Psoas muscle (tissue), 8 donors: ENCODE data around the gene ACSL6. TPM values are rescaled to one million over a fixed set of nuclear protein-coding genes. Genes with fewer than 3 reads are reported as not detected.
A peak's percentile ranks its signal among the peaks of the same experiment; 100 is the strongest.

Experiments used
- ATAC-seq, 4 donors: fragments of 200-7000 bp; cut with Tn5 transposase; one replicate each; pipeline ENCODE4 v1.9.1; 2020; ENCODE audit warnings: moderate library complexity in 3 of 4, mild to moderate bottlenecking in 2 of 4
- DNase-seq, 2 donors: peaks; one replicate each; pipeline ENCODE4 v3.0.0-alpha.2; 2020
- H3K27ac ChIP-seq: fragments of 200-600 bp; one replicate; pipeline ENCODE4 v1.8.0; 2022
- H3K27me3 ChIP-seq, 3 donors: fragments of 200-600 bp in 1 of 3; one replicate each; pipeline versions ENCODE4 v1.6.1 to v1.8.0; 2013 to 2022; ENCODE audit warnings: low read length in 2 of 3, mild to moderate bottlenecking in 2 of 3, moderate library complexity in 1 of 3; ENCODE audit not compliant: insufficient read depth in 3 of 3
- H3K36me3 ChIP-seq, 2 donors: fragments of 200-600 bp in 1 of 2; one replicate each; pipeline versions ENCODE4 v1.6.1 to v1.8.0; 2013 to 2022; ENCODE audit warnings: low read depth in 1 of 2, mild to moderate bottlenecking in 1 of 2, moderate library complexity in 1 of 2; ENCODE audit not compliant: insufficient read depth in 1 of 2
- H3K4me1 ChIP-seq: fragments of 200-600 bp; one replicate; pipeline ENCODE4 v1.8.0; 2022
- H3K4me3 ChIP-seq: fragments of 200-600 bp; one replicate; pipeline ENCODE4 v1.8.0; 2022; ENCODE audit warnings: mild to moderate bottlenecking
- H3K9me3 ChIP-seq: fragments of 200-600 bp; one replicate; pipeline ENCODE4 v1.8.0; 2022
- WGBS, 3 donors: extraction: QIAGEN DNeasy Blood & Tissue Kit; methylation state at CpG; one replicate each; pipeline versions ENCODE4 v1.1.6 to v1.1.7; 2013; 5-methylcytosine and 5-hydroxymethylcytosine counted together
- intact Hi-C, 2 donors: fragments of 100-400 bp; cut with DNase I; formaldehyde crosslinking; loops; one replicate each; pipeline versions ENCODE4 v1.11.0 to v1.14.2; 2022
- polyA plus RNA-seq, 3 donors: library from polyadenylated mRNA; stranded (reverse); fragments of 200-250 nt; gene quantifications; one replicate each; pipeline ENCODE4 v1.2.3, GENCODE V29; 2013
- total RNA-seq, 4 donors: library from RNA; stranded (reverse); fragmentation: NEBNext Ultra II Directional in 2 of 4; extraction: Animal tissue kit (Norgen Biotek cat#: 25700) in 2 of 4; gene quantifications; one replicate each; pipeline versions ENCODE4 v1.2.1 to v1.2.4, GENCODE V29; 2021 to 2023
- TF ChIP-seq, protein P1 (sequence below): fragments of 200-600 bp; IDR thresholded peaks from one replicate; pipeline ENCODE4 v1.8.0; 2022; ENCODE audit warnings: antibody characterized with exemption
- donor health status: healthy with polysubstance abuse.
- donor health status: DM: no; HTN: no; CAD: no; lungs with moderate emphysema.
- donor health status: Bipolar disorder and iron deficiency.
- donor health status: healthy.
- donor health status: DM: yes; HTN: yes; CAD: no.
- donor health status: DM: no; HTN: no; CAD: no.
- donor health status: DM: no; HTN: no; CAD: no.
- donor health status: DM: yes; HTN: yes; CAD: no.

ACSL6 gene
- total and polyA plus RNA-seq, 7 donors = 0.12 to 2.2 (median 0.52) TPM

GRCh38 chr5:132049093-132049492 lies 37.6 kb upstream of the ACSL6 start:
- TF ChIP-seq, protein P1, sequence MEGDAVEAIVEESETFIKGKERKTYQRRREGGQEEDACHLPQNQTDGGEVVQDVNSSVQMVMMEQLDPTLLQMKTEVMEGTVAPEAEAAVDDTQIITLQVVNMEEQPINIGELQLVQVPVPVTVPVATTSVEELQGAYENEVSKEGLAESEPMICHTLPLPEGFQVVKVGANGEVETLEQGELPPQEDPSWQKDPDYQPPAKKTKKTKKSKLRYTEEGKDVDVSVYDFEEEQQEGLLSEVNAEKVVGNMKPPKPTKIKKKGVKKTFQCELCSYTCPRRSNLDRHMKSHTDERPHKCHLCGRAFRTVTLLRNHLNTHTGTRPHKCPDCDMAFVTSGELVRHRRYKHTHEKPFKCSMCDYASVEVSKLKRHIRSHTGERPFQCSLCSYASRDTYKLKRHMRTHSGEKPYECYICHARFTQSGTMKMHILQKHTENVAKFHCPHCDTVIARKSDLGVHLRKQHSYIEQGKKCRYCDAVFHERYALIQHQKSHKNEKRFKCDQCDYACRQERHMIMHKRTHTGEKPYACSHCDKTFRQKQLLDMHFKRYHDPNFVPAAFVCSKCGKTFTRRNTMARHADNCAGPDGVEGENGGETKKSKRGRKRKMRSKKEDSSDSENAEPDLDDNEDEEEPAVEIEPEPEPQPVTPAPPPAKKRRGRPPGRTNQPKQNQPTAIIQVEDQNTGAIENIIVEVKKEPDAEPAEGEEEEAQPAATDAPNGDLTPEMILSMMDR = no peak
- H3K36me3 ChIP-seq = no peaks in the 10 kb centered on the region
- DNase-seq (peak in 1 of 2 donors; percentile 12), ATAC-seq (no peak)
- peaks cover 0 to 3% (median 0%) of the 10 kb centered on the region in 3 donors for H3K27me3 ChIP-seq
- intact Hi-C loops = no loop called here
- WGBS, 3 donors = 65 to 73% (median 69%) methylated on average over 4 of the region's 4 CpGs
- no peak overlapping the region for H3K4me3 ChIP-seq
- no peaks in the 10 kb centered on the region for H3K4me1 ChIP-seq
- no peak overlapping the region for H3K27ac ChIP-seq
- H3K9me3 ChIP-seq = no peaks in the 10 kb centered on the region

DNA sequence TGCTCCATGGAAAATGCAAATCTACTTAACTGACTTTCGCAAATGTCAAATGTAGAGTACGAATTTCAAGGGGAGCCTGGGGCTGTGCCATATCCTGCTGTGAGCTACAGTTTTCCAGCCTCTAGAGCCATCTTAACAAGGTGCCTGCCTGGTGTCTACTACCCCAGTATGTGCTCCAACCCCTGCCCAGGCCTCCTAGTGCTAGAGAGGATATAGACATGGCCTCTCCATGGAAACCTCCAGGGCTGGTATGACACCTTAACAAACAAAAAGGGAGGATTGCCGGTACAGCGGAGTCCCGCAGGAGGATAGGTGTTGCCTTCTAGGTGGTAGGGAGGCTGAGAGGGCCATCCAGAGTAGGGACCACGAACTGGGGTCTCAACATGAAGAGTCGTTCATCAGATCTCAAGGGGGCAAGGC lies 35.4 kb upstream of the ACSL6 start:
- TF ChIP-seq, protein P1 = no peak
- ATAC-seq = no peak

GRCh38 chr5:132044207-132044606 lies 32.7 kb upstream of the ACSL6 start:
- Histone ChIP-seq H3K9me3 (no peaks in the 10 kb centered on the region), H3K27ac (no peak overlapping the region), H3K4me1 (no peaks in the 10 kb centered on the region), H3K27me3 (no peaks in the 10 kb centered on the region), H3K36me3 (no peaks in the 10 kb centered on the region), H3K4me3 (no peak overlapping the region)
- 83 to 84% (median 84%) methylated on average over 10 of the region's 10 CpGs for WGBS, 3 donors
- TF ChIP-seq, protein P1 = no peak
- intact Hi-C loops = no loop called here
- DNase-seq = peak in 1 of 2 donors; percentile 24
- ATAC-seq = no peak

More for the DNA sequence above, 35.4 kb upstream of the ACSL6 start:
- no peaks in the 10 kb centered on the region for H3K9me3 ChIP-seq
- peaks cover 0 to 3% (median 0%) of the 10 kb centered on the region in 3 donors for H3K27me3 ChIP-seq
- no peaks in the 10 kb centered on the region for H3K4me1 ChIP-seq
- WGBS, 3 donors = 79 to 84% (median 79%) methylated on average over 7 of the region's 7 CpGs
- H3K36me3 ChIP-seq = no peaks in the 10 kb centered on the region
- intact Hi-C loops = no loop called here
- no peak overlapping the region for H3K4me3 ChIP-seq
- no peak overlapping the region for H3K27ac ChIP-seq
- peak in 1 of 2 donors; percentile 28 for DNase-seq

DNA sequence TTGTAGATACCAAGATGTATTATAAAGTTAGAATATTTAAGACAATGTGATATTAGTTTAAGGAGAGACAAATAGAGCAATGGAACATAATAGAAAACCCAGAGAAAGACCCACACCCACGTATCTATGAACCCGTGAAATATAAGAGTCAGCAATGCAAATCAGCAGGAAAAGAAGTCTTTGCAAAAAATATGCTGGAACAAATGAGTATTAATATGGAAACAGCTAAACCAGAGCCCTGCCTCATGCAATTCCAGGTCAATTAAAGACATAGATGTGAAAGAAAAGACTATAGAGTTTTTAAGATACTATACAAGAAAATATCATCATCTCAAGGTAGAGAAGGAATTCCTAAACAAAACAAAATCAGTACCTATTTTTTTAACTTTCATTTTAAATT lies 25.9 kb upstream of the ACSL6 start:
- H3K4me3 ChIP-seq = no peak overlapping the region
- intact Hi-C loops = no loop called here
- TF ChIP-seq, protein P1 = no peak
- peaks cover 0 to 2% (median 0%) of the 10 kb centered on the region in 3 donors for H3K27me3 ChIP-seq
- 36 to 57% (median 53%) methylated on average over 2 of the region's 2 CpGs for WGBS, 3 donors
- H3K36me3 ChIP-seq = no peaks in the 10 kb centered on the region
- DNase-seq (no peak), ATAC-seq (no peak)
- peaks cover 3% of the 10 kb centered on the region for H3K9me3 ChIP-seq
- H3K4me1 ChIP-seq = no peaks in the 10 kb centered on the region
- no peak overlapping the region for H3K27ac ChIP-seq

- intact Hi-C loops = no loop called here
- no peak overlapping the region for H3K4me3 ChIP-seq
- WGBS, 3 donors = 57 to 64% (median 60%) methylated on average over 4 of the region's 4 CpGs
- peaks cover 3% of the 10 kb centered on the region for H3K9me3 ChIP-seq
- H3K27me3 ChIP-seq = peaks cover 0 to 2% (median 0%) of the 10 kb centered on the region in 3 donors
- TF ChIP-seq, protein P1 = no peak
- ATAC-seq (no peak), DNase-seq (no peak)
- no peaks in the 10 kb centered on the region for H3K36me3 ChIP-seq
- H3K4me1 ChIP-seq = no peaks in the 10 kb centered on the region
- H3K27ac ChIP-seq = no peak overlapping the region
Observed at GRCh38 chr5:132033122-132033521, 21.7 kb upstream of the ACSL6 start.
